Measurements from ENCODE around the gene GRN.

Gene GRN

DNA sequence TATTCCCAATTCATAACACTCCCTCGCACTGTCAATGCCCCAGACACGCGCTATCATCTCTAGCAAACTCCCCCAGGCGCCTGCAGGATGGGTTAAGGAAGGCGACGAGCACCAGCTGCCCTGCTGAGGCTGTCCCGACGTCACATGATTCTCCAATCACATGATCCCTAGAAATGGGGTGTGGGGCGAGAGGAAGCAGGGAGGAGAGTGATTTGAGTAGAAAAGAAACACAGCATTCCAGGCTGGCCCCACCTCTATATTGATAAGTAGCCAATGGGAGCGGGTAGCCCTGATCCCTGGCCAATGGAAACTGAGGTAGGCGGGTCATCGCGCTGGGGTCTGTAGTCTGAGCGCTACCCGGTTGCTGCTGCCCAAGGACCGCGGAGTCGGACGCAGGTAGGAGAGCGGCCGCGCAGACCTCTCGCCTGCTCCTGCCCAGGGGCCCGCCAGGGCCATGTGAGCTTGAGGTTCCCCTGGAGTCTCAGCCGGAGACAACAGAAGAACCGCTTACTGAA lies at the start of gene GRN:
GRN (plus strand) TSS at position 364 of the 515 bp plus-strand sequence. CDS start 3,863 bp downstream, outside the sequence.
- ATAC-seq (replicated peaks; ENCODE audit: extremely low read depth, poor library complexity, severe bottlenecking): peak; percentile 98
- Mint-ChIP-seq H3K4me3 (peak within 1 kb of the TSS; percentile 91), H3K9me3 (no peaks in the 10 kb centered on the region), H3K27me3 (peaks cover 18% of the 10 kb centered on the region), H3K36me3 (ENCODE audit: insufficient read depth) (peaks cover 1% of the 10 kb centered on the region), H3K27ac (ENCODE audit: low read depth) (peak within 1 kb of the TSS; percentile 60), H3K4me1 (peaks cover 26% of the 10 kb centered on the region)
- DNase-seq (ENCODE audit: low spot score in 2 of 2): peak; percentile 67 to 68

DNA sequence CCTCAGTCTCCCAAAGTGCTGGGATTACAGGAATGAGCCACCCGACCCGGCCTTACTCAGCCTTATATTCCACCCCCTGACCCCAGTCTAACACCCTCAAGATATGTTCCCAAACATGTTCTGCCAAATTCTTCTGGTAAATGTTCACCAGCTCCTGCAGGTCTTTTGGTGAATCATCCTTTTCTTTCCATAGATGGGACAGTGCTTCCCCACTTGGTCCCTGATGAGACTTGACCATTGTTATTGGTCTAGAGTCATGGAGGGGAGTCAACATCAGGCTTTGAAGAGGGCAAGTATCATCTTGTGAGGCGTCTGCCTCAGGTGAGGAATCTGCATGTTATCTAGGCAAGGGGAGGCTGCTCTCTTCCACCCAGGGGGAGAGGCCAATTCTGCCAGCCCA lies 47.1 kb upstream of the GRN start:
- H3K4me1 Mint-ChIP-seq: no peaks in the 10 kb centered on the region
- H3K4me3 Mint-ChIP-seq: no peak overlapping the region
- ATAC-seq (replicated peaks; ENCODE audit: extremely low read depth, poor library complexity, severe bottlenecking): no peak
- H3K36me3 Mint-ChIP-seq (ENCODE audit: insufficient read depth): no peaks in the 10 kb centered on the region
- H3K27me3 Mint-ChIP-seq: peaks cover 31% of the 10 kb centered on the region
- no peaks in the 10 kb centered on the region for H3K9me3 Mint-ChIP-seq
- DNase-seq (ENCODE audit: low spot score in 2 of 2): no peak
- no peak overlapping the region for H3K27ac Mint-ChIP-seq (ENCODE audit: low read depth)

DNA sequence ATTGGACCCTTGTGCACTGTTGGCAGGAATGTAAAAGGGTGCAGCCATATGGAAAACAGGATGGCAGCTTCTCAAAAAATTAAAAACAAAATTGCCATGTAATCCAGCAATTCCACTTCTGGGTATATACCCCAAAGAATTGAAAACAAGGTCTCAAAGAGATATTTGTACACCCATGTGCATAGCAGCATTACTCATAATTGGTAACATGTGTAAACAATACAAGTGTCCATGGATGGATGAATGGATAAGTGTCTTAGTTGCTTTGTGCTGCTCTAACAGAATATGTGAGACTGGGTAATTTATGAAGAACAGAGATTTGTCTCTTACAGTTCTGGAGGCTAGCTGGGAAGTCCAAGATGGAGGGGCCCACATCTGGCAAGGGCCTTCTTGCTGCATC lies 40.5 kb upstream of the GRN start:
- peaks cover 14% of the 10 kb centered on the region for H3K4me1 Mint-ChIP-seq
- no peak for ATAC-seq (replicated peaks; ENCODE audit: extremely low read depth, poor library complexity, severe bottlenecking)
- H3K36me3 Mint-ChIP-seq (ENCODE audit: insufficient read depth): peaks cover 2% of the 10 kb centered on the region
- H3K27me3 Mint-ChIP-seq: peaks cover 57% of the 10 kb centered on the region
- no peaks in the 10 kb centered on the region for H3K9me3 Mint-ChIP-seq
- no peak for DNase-seq (ENCODE audit: low spot score in 2 of 2)
- H3K4me3 Mint-ChIP-seq: no peak overlapping the region
- H3K27ac Mint-ChIP-seq (ENCODE audit: low read depth): no peak overlapping the region

DNA sequence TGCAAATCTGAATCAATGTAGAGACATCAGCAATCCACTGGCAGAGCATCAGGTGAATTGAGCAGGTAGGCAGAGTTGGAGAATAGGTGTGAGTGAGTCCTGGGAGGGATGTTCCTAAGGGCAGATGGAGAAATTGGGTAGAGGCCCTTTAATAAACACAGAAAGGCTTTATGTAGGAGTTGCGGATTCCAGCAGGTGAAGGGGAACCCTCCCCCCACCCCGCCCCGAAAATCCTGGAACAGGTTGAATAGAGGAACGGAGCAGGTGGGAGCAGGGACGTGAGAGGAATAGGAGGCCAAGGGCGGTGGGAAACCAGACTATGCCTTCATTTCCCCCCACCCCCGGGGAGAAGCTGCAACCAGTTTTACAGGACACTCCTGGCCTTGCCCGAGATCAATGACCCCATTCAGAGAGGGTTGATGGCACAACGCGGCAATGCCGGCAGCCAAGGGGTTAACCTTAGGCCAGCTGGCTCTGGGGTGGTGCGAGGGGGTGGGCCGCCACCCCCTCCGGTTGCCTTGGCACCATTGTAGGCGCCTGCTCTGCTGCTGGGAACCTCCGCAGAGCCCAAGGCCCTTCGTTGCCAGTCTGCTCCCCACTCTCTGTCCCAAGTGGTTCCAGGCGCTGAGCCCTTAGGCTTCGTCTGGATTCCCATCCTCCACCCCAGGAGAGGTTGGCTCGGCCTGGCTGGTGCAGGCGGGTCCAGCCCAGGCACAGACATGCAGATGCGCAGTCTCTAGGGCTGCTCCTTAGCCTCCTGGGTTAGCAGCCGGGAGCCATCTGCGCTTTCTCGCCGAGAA lies 37.5 kb upstream of the GRN start:
- peaks cover 19% of the 10 kb centered on the region for H3K4me1 Mint-ChIP-seq
- H3K27ac Mint-ChIP-seq (ENCODE audit: low read depth): no peak overlapping the region
- H3K9me3 Mint-ChIP-seq: no peaks in the 10 kb centered on the region
- peak overlapping the region; percentile 60 for H3K4me3 Mint-ChIP-seq
- peaks cover 39% of the 10 kb centered on the region for H3K27me3 Mint-ChIP-seq
- DNase-seq (ENCODE audit: low spot score in 2 of 2): no peak
- ATAC-seq (replicated peaks; ENCODE audit: extremely low read depth, poor library complexity, severe bottlenecking): peak; percentile 27
- H3K36me3 Mint-ChIP-seq (ENCODE audit: insufficient read depth): peaks cover 2% of the 10 kb centered on the region

DNA sequence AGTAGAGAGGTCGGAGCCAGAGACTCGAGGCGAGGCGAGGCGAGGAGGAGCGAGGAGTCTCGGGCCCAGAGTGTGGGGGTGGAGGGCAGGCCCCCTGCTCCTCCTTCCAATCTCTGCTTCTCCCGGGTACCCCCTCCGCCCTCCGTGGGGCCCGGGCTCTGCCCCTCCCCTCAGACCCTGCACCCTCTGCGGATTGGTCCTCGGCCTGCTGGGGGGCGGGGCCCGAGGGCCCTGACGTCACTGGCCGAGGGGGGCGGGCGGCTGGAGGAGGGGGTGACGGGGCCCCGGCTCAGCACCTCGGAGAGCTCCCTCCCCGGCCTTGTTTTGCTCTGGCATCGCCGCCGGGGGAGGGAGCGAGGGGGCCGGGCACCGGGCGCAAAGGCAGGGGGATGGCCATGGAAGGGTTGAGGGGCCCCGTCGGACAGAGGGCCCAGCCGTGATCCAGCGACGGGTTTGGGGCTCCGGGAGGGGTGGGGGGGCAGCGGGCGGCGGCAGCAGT lies 36.7 kb upstream of the GRN start, which contains the start of gene RUNDC3A:
RUNDC3A (plus strand) TSS at position 282 of the 499 bp plus-strand sequence. CDS start 232 bp downstream, outside the sequence.
- DNase-seq (ENCODE audit: low spot score in 2 of 2) (peak; percentile 74 to 78), ATAC-seq (replicated peaks; ENCODE audit: extremely low read depth, poor library complexity, severe bottlenecking) (peak; percentile 80)
- peak within 1 kb of the TSS; percentile 60 for H3K4me3 Mint-ChIP-seq
- peaks cover 19% of the 10 kb centered on the region for H3K4me1 Mint-ChIP-seq
- no peak within 1 kb of the TSS for H3K27ac Mint-ChIP-seq (ENCODE audit: low read depth)
- H3K27me3 Mint-ChIP-seq: peaks cover 47% of the 10 kb centered on the region
- peaks cover 2% of the 10 kb centered on the region for H3K36me3 Mint-ChIP-seq (ENCODE audit: insufficient read depth)
- no peaks in the 10 kb centered on the region for H3K9me3 Mint-ChIP-seq

DNA sequence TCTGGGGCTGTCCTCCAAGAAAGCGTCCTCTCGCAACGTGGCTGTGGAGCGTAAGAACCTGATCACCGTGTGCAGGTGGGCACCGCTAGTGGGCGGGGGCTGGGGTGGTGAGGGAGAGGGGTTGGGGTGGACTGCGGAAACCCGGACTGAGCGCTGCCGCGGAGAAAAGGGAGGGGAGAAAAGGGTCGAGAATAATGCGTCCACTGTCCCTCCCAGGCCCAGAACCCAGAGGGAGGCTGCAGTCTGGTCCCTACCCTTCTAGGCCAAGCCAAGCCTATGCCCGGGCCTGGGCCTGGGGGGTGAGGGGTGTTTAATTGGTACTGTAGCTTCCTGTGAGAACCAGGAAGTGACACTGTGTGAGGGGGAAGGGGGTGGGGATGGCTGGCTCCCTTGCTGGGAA lies 36.2 kb upstream of the GRN start:
- H3K27ac Mint-ChIP-seq (ENCODE audit: low read depth): no peak overlapping the region
- H3K4me1 Mint-ChIP-seq: peaks cover 17% of the 10 kb centered on the region
- peak overlapping the region; percentile 60 for H3K4me3 Mint-ChIP-seq
- peaks cover 48% of the 10 kb centered on the region for H3K27me3 Mint-ChIP-seq
- no peak for DNase-seq (ENCODE audit: low spot score in 2 of 2)
- no peak for ATAC-seq (replicated peaks; ENCODE audit: extremely low read depth, poor library complexity, severe bottlenecking)
- H3K9me3 Mint-ChIP-seq: no peaks in the 10 kb centered on the region
- H3K36me3 Mint-ChIP-seq (ENCODE audit: insufficient read depth): peaks cover 2% of the 10 kb centered on the region

DNA sequence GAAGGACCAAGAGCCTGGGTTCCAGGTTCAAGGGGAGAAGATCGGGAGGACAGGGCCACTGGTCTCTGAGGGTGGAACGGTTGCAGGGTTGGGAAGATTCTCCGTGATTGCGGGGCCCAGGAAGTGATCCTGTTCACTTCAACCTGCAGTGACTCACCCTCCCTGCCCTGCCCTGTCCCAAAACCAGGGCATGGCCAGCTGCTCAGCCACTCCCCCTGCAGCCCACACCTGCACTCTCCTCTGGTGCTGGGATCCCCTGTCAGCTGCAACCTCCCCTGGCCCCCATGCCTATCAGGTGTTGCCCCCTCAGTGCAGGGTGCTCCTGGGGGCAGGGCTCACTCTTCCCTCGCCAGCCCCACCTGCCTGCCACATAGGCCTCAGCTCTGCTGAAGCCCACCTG lies 35.6 kb upstream of the GRN start:
- DNase-seq (ENCODE audit: low spot score in 2 of 2): no peak
- Mint-ChIP-seq H3K4me3 (peak overlapping the region; percentile 57), H3K9me3 (no peaks in the 10 kb centered on the region), H3K4me1 (peaks cover 14% of the 10 kb centered on the region), H3K27ac (ENCODE audit: low read depth) (no peak overlapping the region), H3K36me3 (ENCODE audit: insufficient read depth) (peaks cover 2% of the 10 kb centered on the region), H3K27me3 (peaks cover 48% of the 10 kb centered on the region)
- ATAC-seq (replicated peaks; ENCODE audit: extremely low read depth, poor library complexity, severe bottlenecking): no peak

DNA sequence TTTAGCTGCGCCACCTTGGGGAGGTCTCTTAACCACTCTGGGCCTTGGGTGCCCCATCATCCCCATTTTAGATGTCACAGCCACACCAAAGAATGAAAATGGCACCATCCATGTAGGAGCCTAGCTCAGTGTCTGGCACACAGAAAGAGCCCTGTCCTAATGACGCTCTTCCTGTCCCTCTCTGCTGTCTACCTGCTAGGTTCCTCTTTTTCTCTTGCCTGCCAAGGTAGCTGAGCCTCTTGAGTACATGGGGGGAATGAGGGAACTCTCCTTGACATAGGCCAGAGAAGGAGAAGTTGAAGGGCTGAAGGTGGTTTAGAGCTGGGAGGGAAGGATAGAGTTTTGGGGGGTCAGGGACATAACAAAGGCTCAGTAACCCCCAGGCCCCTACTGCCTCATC lies 34.9 kb upstream of the GRN start:
- Mint-ChIP-seq H3K9me3 (no peaks in the 10 kb centered on the region), H3K4me3 (peak overlapping the region; percentile 57), H3K4me1 (peaks cover 14% of the 10 kb centered on the region), H3K27me3 (peaks cover 42% of the 10 kb centered on the region), H3K36me3 (ENCODE audit: insufficient read depth) (peaks cover 2% of the 10 kb centered on the region), H3K27ac (ENCODE audit: low read depth) (no peak overlapping the region)
- ATAC-seq (replicated peaks; ENCODE audit: extremely low read depth, poor library complexity, severe bottlenecking) (no peak), DNase-seq (ENCODE audit: low spot score in 2 of 2) (no peak)

DNA sequence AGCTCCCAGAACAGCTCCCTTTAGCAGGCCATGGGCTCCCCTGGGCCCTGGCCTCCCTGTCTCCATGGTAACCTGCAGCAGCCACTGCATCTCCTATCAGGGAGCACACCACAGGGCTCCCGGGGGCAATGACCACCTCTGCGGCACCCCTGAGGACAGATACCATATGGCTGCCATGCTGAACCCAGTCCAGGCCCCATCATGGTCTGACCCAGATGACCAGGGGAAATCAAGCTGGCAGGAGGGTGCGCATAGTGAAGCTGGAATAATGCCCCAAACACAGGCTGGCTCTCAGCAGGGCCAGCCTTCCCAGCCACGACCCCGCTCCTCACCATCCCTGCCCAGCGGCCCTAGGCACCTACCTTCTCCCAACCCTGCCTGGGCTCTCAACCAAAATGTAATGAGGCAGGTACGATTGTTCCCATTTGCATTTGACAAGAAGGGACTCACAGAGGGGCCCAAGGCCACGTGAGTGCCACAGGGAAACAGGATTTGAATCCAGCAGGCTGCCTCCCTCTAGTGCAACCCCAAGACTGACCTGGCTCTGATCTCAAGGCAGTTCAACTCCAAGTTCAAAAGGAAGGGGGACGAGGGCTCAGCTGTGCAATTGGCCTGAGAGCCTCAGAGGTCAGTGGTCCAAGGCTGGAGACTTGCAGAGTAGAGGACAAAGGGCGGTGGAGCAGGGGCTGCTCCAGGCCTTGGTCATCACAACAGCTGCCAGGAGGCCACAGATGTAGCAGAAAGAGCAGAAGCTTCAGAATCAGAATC lies 34.3 kb upstream of the GRN start:
- H3K36me3 Mint-ChIP-seq (ENCODE audit: insufficient read depth): peaks cover 4% of the 10 kb centered on the region
- H3K4me3 Mint-ChIP-seq: no peak overlapping the region
- DNase-seq (ENCODE audit: low spot score in 2 of 2): no peak
- no peak for ATAC-seq (replicated peaks; ENCODE audit: extremely low read depth, poor library complexity, severe bottlenecking)
- H3K4me1 Mint-ChIP-seq: peaks cover 18% of the 10 kb centered on the region
- H3K27ac Mint-ChIP-seq (ENCODE audit: low read depth): no peak overlapping the region
- no peaks in the 10 kb centered on the region for H3K9me3 Mint-ChIP-seq
- peaks cover 46% of the 10 kb centered on the region for H3K27me3 Mint-ChIP-seq

DNA sequence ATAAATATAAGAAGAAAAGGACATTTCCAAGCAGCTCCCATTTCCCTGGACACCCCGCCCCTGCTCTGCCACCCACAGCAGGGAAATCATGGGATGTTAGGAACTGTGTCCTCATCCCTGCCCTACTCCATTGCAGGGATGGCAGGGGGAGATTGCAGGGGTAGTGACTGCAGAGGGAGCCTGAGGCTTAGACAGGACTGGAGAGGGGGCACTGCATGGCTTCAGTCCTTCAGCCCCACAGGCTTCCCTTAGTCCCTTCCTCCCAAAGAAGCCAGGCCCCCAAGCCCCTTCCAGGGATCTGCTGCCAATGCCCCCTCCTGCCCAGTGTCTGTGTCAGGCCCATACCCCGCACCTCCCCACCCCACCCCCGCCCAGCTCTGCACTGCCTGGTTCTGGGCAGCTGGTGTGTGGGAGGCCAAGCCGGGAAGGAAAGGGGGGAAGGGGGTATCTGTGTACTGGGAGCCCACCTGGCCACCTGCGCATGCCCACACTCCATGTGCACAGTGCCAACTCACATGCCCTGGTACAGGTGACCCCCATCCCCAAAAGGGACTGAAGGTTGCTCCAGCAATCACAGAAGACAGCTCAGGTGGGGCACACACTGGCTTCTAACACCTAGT lies 33.4 kb upstream of the GRN start:
- no peak overlapping the region for H3K27ac Mint-ChIP-seq (ENCODE audit: low read depth)
- no peak for DNase-seq (ENCODE audit: low spot score in 2 of 2)
- no peak for ATAC-seq (replicated peaks; ENCODE audit: extremely low read depth, poor library complexity, severe bottlenecking)
- H3K4me3 Mint-ChIP-seq: no peak overlapping the region
- H3K36me3 Mint-ChIP-seq (ENCODE audit: insufficient read depth): peaks cover 6% of the 10 kb centered on the region
- H3K9me3 Mint-ChIP-seq: no peaks in the 10 kb centered on the region
- peaks cover 46% of the 10 kb centered on the region for H3K27me3 Mint-ChIP-seq
- H3K4me1 Mint-ChIP-seq: peaks cover 25% of the 10 kb centered on the region

DNA sequence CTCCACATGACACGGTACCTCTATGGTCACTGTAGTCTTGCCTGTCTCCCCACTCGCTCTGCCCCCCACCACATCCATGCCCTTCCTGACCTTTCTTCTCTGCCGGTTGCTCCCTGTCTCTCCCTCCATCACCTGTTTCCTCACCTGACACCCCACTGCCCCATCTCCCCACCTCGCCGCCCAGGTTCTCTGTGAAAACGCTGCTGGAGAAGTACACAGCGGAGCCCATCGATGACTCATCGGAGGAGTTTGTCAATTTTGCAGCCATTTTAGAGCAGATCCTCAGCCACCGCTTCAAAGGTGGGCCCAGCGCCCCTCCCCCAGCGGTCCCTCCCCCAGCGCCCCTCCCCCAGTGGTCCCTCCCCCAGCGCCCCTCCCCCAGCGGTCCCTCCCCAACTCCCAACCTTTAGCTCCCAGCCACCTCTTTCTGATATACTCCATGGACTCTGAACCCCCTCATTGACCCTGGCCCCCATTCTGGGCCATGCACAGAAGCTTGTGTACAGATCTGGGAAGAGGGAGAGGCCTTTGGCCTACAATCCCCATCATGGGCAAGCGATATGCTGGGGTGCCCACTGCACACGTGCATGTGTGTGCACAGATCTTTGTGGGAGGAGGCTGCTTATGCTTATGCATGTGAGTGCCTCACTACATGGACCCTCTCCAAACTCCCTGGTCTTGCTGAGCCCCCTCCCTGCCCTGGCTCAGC lies 32.6 kb upstream of the GRN start:
- ATAC-seq (replicated peaks; ENCODE audit: extremely low read depth, poor library complexity, severe bottlenecking): no peak
- no peak overlapping the region for H3K4me3 Mint-ChIP-seq
- peaks cover 21% of the 10 kb centered on the region for H3K4me1 Mint-ChIP-seq
- DNase-seq (ENCODE audit: low spot score in 2 of 2): no peak
- no peak overlapping the region for H3K27ac Mint-ChIP-seq (ENCODE audit: low read depth)
- H3K27me3 Mint-ChIP-seq: peaks cover 46% of the 10 kb centered on the region
- peaks cover 5% of the 10 kb centered on the region for H3K36me3 Mint-ChIP-seq (ENCODE audit: insufficient read depth)
- H3K9me3 Mint-ChIP-seq: no peaks in the 10 kb centered on the region

DNA sequence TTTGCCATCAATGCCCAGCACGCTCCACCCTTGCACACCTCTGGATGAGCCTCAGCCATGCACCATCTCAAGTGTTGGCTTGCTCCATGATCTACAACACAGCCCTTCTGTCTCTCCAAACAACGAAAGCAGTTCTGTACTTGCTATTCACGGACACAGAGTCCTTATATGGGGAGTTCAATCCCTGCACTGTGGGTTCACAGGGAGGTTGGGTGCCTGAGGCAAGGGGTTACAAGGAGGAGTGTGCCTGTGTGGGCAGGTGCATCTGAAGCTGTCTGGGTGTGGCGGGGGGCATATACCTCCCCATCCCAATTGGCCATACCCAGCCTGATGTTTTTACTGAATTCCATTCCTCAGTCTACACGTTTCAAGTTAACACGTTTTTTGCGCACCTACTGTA lies 31.1 kb upstream of the GRN start:
- Mint-ChIP-seq H3K4me3 (peak overlapping the region; percentile 66), H3K9me3 (no peaks in the 10 kb centered on the region), H3K4me1 (peaks cover 23% of the 10 kb centered on the region), H3K36me3 (ENCODE audit: insufficient read depth) (peaks cover 7% of the 10 kb centered on the region), H3K27ac (ENCODE audit: low read depth) (no peak overlapping the region), H3K27me3 (peaks cover 48% of the 10 kb centered on the region)
- no peak for DNase-seq (ENCODE audit: low spot score in 2 of 2)
- ATAC-seq (replicated peaks; ENCODE audit: extremely low read depth, poor library complexity, severe bottlenecking): no peak

Data from central memory CD8-positive, alpha-beta T cell (primary cell).